MG63 (cell line): Measurements from ENCODE around the gene PEAK1. TPM values are rescaled to one million over a fixed set of nuclear protein-coding genes. Genes with fewer than 3 reads are reported as not detected.

Experiments
- DNase-seq: peaks from one replicate; pipeline ENCODE4 v3.0.0-alpha.2; 2020
- H3K27me3 ChIP-seq: fragments of 250-450 bp; sonication (Bioruptor Pico); 2 replicates; pipeline ENCODE4 v1.5.1; 2020; ENCODE audit warnings: mild to moderate bottlenecking, moderate library complexity
- H3K36me3 ChIP-seq: fragments of 250-450 bp; sonication (Bioruptor Pico); 2 replicates; pipeline ENCODE4 v1.5.1; 2020; ENCODE audit warnings: mild to moderate bottlenecking, moderate library complexity
- H3K4me3 ChIP-seq: fragments of 250-450 bp; sonication (Bioruptor Pico); 2 replicates; pipeline ENCODE4 v1.5.1; 2020; ENCODE audit warnings: mild to moderate bottlenecking, moderate library complexity
- H3K9me3 ChIP-seq: fragments of 250-450 bp; sonication (Bioruptor Pico); 2 replicates; pipeline ENCODE4 v1.5.1; 2020; ENCODE audit warnings: mild to moderate bottlenecking, moderate library complexity
- total RNA-seq: library from RNA; depleted of rRNA; stranded (reverse); fragments of >200 nt; shearing (Covaris generic); gene quantifications from 2 replicates; pipeline ENCODE4 v1.2.3, GENCODE V29; 2014; ENCODE audit warnings: low replicate concordance

Gene PEAK1
- total RNA-seq, 1 experiment from 2014 or later = 22.3 TPM

DNA sequence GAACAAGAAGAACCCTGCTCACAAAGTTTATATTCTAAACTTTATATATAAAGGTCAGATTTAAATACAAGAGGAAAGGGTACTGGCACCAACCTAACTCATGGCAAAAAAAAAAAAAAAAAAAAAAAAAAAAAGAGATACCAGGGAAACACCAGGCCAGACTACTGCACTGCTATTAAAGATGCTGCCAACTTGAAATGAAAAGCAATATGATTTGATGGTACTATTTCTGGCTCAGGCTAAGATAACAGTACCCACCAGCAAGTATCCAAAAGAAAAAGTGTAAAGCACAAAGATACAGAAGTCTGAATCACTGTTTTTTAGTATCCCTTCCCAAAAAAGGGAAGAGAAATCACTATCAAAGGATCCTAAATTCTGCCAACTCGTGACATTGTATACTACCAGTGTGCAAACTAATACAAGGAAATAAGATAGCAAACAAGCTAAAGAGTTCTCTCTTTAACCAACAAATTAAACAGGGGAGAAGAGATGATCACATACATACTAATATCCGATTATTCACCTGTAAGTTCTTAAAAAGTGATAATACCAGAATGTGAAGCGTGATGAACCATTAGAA is 28.4 kb downstream of the PEAK1 start:
- H3K9me3 ChIP-seq = peaks cover 13% of the 10 kb centered on the region
- DNase-seq = no peak
- no peaks in the 10 kb centered on the region for H3K36me3 ChIP-seq
- no peaks in the 10 kb centered on the region for H3K27me3 ChIP-seq
- no peak overlapping the region for H3K4me3 ChIP-seq

DNA sequence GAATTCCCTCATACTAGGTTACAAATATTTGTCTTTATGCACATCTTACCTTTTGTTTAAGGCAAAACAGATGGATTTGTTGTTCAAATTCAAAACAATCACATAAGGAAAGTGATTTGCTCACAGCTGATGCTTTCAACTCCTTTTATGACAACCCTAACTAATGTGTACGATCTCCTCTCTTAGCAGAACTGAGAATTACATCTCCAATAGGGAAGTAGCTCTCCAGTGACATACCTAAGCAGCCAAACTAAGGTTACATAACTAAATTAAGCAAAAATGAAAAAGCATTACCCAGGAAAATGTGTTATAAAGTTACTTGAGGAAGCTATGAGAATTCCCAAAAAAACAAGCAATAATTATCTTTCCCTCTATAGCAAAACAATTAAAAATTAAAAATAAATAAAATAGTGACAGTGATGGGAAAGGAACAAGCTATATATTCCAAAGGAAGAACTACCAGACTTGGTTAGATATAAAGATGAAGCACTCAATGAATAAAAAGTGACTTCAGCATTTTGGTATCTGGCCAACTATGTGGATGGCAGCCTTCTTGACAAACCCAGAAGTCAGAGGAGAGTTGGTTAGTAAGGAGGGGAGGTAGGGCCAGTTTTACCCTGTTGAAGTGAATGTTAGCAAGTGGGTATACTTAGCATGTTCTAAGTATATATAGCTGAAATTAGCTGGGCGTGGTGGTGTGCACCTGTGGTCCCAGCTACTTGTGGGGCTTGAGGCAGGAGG is 32.4 kb downstream of the PEAK1 start:
- H3K9me3 ChIP-seq = no peaks in the 10 kb centered on the region
- H3K27me3 ChIP-seq = no peaks in the 10 kb centered on the region
- H3K4me3 ChIP-seq = no peak overlapping the region
- no peaks in the 10 kb centered on the region for H3K36me3 ChIP-seq
- peak; percentile 10 for DNase-seq

DNA sequence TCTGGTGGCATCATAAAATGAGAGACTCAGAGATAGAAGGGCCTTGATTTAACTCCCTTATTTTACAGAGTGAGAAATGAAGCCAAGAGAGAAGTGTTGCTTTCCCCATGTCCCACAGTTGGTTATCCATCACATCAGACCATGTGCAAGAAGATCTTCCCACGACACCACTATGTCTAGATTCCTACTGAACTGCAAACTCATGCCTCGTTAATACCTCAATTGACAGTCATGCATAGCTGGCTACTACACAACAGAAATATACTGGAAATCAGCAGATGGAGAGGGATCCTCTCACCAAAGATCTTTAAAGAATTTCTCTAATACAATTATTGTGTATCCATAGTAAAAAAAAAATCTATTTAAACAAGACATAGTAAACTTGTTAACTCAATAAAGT is 33.3 kb downstream of the PEAK1 start:
- no peak overlapping the region for H3K4me3 ChIP-seq

DNA sequence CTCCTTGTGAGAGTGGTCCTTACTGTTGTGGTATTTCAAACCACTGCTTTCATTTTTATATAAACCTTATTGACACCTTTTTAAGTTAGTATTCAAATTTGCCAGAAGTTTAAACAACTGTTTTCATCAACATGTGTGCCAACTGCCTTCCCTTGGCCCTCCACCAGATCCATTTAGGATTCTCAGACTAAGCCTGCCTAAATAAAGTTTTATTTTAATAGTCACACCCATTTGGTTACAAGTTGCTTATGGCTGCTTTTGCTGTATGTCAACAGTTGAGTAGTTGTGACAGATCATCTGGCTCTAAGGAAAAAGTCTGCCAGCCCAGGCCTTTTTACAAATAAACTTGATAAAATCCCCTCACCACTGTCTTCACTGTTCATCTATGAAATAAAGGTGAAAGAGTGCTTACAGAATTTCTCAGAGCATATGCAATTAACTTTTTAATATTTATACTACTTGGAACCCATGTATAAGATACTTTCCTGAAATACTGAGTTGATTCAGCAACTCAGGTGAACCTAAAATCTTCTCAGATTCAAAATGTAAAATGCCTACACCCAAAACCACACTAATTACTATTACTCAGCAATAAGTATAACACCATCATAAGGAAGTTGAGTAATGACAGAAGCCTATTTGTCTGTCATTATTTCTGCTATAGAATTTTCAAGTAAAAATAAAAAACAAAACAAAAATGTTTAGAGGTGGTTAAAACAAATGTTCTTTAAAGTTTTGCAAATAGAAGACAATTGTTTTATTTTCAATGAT is 35.1 kb downstream of the PEAK1 start:
- Histone ChIP-seq H3K9me3 (no peaks in the 10 kb centered on the region), H3K27me3 (no peaks in the 10 kb centered on the region), H3K36me3 (no peaks in the 10 kb centered on the region), H3K4me3 (no peak overlapping the region)
- DNase-seq = no peak

More for the DNA sequence above, 33.3 kb downstream of the PEAK1 start:
- no peak for DNase-seq
- no peaks in the 10 kb centered on the region for H3K9me3 ChIP-seq
- no peaks in the 10 kb centered on the region for H3K27me3 ChIP-seq
- H3K36me3 ChIP-seq = no peaks in the 10 kb centered on the region

DNA sequence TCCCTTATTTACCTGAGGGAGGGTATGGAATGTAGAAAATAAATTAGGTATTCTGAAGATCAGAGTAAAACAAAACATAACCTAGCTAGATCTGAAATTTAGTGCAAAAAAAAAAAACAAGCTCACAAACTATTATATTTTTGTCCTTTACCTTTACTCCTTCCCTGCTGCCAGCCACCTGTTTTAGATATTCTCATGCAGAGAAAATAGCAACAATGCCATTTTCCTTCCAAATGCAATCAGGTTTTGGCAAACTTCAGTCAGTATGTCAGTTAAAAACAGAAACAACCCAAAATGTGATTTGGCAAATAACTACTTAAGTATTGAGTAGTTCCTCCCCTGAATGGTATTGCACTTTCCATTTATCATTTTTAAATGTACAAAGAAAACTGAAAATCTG is 35.8 kb downstream of the PEAK1 start:
- H3K27me3 ChIP-seq = no peaks in the 10 kb centered on the region
- no peak for DNase-seq
- H3K9me3 ChIP-seq = no peaks in the 10 kb centered on the region
- no peak overlapping the region for H3K4me3 ChIP-seq
- H3K36me3 ChIP-seq = no peaks in the 10 kb centered on the region

DNA sequence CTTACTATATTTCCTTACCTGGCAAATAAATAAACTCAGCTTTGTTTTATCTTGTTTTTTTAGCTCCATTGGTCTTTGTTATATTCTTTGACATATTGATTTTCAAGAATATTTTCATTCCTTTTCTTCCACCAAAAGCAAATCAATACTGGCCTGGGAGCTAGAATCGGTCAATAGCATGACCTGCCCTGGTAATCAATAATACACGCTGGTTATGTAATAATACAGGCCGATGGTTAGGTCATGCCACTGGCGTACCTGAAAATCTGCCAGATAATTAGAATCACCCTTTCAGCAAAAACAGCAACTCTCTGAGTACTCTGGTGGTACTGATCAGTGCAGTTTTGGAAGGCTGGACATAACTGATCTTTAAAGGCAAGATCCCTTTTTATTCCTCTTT is 39.9 kb downstream of the PEAK1 start:
- Histone ChIP-seq H3K4me3 (no peak overlapping the region), H3K36me3 (no peaks in the 10 kb centered on the region), H3K27me3 (no peaks in the 10 kb centered on the region), H3K9me3 (no peaks in the 10 kb centered on the region)
- DNase-seq = no peak

DNA sequence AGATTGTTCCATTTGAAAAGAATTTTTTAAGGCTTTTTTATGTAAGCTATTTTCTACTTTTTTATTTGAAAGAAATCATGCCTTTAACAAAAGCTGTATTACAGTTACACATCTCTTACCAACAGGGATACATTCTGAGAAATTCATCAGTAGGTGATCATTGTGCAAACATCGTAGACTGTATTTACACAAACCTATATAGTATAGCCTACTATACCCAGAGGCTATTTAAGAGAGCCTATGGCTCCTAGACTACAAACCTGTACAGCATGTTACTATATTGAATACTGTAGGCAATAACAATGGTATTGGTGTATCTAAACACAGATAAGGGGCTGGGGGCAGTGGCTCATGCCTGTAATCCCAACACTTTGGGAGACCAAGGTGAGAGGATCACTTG is 43.1 kb downstream of the PEAK1 start:
- DNase-seq = no peak
- H3K4me3 ChIP-seq = no peak overlapping the region
- H3K36me3 ChIP-seq = no peaks in the 10 kb centered on the region
- no peaks in the 10 kb centered on the region for H3K9me3 ChIP-seq
- H3K27me3 ChIP-seq = no peaks in the 10 kb centered on the region

DNA sequence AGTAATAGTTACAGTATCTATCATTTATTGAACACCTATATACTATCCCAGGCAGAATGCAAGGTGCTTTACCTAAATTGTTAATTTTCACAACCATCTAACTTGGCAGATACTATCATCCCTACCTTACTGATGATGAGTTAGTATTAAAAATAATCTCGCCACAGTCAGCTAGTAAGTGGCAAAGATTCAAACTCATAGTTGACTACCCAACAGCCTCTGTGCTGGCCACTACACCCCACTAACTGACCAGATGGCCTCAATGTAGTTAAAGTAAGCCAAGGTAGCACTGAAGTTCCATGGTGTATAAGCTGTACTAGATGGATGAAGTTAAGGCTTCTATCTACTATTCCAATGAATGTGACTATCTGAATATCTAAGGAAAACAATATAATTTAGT is 44.8 kb downstream of the PEAK1 start:
- H3K9me3 ChIP-seq = no peaks in the 10 kb centered on the region
- DNase-seq = no peak
- no peaks in the 10 kb centered on the region for H3K36me3 ChIP-seq
- no peak overlapping the region for H3K4me3 ChIP-seq
- no peaks in the 10 kb centered on the region for H3K27me3 ChIP-seq

DNA sequence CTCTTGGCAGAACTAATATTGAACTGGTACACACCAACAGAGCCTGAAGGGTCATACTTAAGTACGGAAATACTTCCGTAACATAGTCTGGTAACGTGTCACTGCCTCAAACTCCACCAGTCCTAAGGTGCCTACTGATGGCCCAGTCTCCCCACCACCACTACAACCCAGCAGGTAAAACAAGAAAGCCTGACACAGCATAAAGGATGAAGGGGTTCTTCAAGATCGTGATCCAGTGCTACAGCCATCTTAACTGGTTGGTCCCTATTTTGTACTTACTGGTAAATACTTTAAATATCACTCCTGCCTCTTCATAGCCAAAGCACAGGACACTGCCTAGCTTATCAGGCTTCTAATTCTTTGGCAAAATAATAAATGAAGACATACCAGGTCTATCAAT is 46.5 kb downstream of the PEAK1 start:
- Histone ChIP-seq H3K27me3 (no peaks in the 10 kb centered on the region), H3K9me3 (no peaks in the 10 kb centered on the region), H3K4me3 (no peak overlapping the region), H3K36me3 (no peaks in the 10 kb centered on the region)
- no peak for DNase-seq

DNA sequence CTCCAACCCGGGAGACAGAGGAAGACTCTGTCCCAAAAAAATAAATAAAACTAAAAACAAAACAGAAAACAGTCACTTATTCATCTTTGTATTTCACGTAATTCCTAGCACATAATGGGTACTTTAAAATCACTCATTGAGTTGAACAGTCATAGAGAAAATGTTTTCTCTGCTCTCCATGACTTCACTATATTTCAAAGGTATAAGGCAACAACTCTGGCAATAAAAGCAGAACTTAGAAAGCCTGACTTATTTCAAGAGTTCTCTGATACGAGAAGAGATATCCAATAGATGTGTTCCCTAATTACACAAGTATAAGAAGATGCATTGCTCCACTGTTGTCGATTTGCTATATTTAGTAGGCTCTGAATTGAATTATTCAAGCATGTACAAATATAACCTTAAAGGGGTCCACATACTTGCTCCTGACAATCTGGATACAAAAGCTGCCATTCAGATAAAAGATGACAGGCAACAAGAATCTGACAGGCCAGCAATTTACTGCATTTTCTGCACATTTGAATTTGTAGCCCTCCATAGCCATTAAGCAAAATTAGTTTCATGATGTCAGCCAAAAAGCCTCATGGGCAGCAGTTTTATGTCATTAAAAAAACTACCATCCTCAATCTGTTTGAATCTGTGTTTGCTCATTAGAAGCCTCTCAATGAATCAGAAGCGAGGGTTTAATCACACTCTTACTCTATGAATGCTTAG is 47.9 kb downstream of the PEAK1 start:
- H3K4me3 ChIP-seq = no peak overlapping the region
- no peak for DNase-seq

DNA sequence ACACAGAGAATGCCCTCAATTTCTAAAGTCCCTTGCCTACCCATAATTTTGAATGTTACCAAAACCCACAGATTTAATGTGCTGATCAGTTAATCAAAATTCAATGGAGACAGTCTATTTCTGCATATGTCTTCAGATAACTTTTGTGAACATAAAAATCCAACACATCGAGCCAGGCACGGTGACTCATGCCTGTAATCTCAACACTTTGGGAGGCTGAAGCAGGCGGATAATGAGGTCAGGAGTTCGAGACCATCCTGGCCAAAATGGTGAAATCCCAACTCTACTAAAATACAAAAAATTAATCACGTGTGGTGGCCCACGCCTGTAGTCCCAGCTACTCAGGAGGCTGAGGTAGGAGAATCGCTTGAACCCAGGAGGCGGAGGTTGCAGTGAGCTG is 49.3 kb downstream of the PEAK1 start:
- peak; percentile 24 for DNase-seq
- H3K27me3 ChIP-seq = no peaks in the 10 kb centered on the region
- no peaks in the 10 kb centered on the region for H3K36me3 ChIP-seq
- no peaks in the 10 kb centered on the region for H3K9me3 ChIP-seq
- H3K4me3 ChIP-seq = no peak overlapping the region

More for the DNA sequence above, 47.9 kb downstream of the PEAK1 start:
- no peaks in the 10 kb centered on the region for H3K36me3 ChIP-seq
- H3K9me3 ChIP-seq = no peaks in the 10 kb centered on the region
- H3K27me3 ChIP-seq = no peaks in the 10 kb centered on the region

DNA sequence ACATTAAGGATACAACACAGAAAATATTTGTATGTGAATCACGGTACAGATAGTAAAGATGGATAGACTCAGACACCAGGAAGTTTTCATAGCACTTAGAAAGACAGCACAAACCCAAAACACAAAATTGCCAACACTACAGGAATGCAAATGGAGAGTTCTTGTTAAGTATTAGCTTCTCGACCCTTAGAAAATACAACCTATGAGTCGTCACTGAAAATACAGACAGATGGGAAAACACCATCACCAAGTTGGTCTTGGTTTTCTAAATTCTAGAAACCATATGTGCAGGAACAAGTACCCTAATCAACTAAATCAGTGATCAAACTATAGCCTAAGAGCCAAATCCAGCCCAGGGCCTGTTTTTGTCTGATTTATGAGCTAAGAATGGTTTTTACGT is 50.7 kb downstream of the PEAK1 start:
- no peak for DNase-seq
- H3K27me3 ChIP-seq = no peaks in the 10 kb centered on the region
- no peaks in the 10 kb centered on the region for H3K9me3 ChIP-seq
- H3K4me3 ChIP-seq = no peak overlapping the region
- H3K36me3 ChIP-seq = peaks cover 2% of the 10 kb centered on the region; the same call in 1 of the 2 replicates

DNA sequence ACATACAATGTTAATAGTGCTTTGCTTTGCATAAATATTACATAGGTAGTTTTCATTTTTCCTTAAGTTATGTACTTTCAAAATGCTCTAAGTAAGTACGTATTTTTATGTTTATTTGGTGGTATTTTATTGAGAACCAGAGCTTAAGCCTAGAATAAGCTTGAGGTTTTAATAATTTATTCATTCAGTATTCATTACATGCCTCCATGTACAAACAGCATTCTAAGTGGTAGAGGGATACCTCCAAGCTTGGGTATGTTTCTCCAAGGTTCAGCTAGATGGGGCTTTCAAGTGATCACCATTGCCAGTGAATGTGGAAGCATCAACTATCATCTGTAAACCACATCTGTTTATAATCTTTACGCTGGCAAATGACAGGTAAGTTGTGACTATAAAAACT is 52.3 kb downstream of the PEAK1 start:
- no peak for DNase-seq
- H3K27me3 ChIP-seq = no peaks in the 10 kb centered on the region
- no peak overlapping the region for H3K4me3 ChIP-seq
- peaks cover 11% of the 10 kb centered on the region for H3K36me3 ChIP-seq
- no peaks in the 10 kb centered on the region for H3K9me3 ChIP-seq

DNA sequence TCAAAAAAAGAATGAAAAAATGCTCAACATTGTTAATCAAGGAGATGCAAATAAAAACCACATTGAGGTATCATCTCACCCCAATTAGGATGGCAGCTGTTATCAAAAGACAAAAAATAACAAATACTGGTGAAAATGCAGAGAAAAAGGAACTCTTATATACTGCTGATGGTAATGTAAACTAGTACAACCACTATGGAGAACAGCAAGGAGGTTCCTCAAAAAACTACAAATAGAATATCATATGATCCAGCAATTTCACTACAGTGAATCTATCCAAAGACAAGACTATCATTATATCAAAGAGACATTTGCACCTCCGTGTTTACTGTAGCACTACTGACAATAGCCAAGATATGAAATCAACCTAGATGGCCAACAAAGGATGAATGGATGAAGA is 58.4 kb downstream of the PEAK1 start:
- Histone ChIP-seq H3K27me3 (no peaks in the 10 kb centered on the region), H3K36me3 (peaks cover 11% of the 10 kb centered on the region), H3K9me3 (no peaks in the 10 kb centered on the region), H3K4me3 (no peak overlapping the region)
- DNase-seq = no peak

DNA sequence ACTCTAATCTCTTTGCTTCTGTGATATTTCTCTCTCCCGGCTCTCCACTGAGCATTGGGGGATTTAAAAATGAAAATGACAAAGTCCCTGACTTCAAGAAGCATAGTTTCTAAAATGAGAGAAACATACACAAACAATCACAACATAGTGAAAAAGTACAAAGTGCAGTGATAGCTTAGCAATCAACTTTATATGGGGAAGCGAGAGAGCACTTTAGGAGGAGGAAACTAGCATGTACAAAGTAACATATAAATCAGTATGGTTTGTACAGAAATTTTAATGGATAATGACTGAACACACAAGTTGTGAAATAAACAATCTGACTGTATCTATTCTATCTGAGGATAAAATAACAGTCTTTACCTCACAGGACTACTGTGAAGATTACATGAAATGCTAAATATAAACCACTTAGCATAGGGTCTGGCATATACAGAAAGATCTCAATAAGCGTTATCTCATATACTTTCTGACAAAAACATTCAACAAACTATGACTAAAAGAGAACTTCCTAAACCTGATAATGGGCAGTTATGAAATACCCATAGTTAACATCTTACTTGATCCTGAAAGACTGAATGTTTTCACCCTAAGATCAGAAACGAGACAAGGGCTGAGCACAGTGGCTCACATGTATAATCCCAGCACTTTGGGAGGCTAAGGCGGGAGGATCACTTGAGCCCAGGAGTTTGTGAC is 61.2 kb downstream of the PEAK1 start:
- DNase-seq = no peak
- no peaks in the 10 kb centered on the region for H3K9me3 ChIP-seq
- no peaks in the 10 kb centered on the region for H3K27me3 ChIP-seq
- H3K36me3 ChIP-seq = peaks cover 8% of the 10 kb centered on the region
- H3K4me3 ChIP-seq = no peak overlapping the region

DNA sequence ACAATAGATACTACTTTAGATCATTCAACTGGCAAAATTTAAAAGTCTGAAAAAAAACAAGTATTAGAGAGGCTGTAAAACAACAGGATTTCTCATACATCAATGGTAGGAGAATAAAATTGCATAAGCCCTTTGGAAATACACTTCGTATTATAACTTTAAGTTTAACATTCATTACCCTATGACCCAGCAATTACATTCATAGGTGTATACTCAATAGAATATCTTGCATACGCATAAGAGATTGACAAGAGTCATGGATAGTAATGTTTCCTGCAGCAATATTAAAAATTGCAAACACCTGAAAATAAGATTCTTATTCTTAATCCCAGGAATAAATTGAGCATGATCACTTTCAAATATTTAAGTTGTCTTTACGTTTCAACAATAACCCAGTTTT is 63.6 kb downstream of the PEAK1 start:
- no peak for DNase-seq
- Histone ChIP-seq H3K27me3 (no peaks in the 10 kb centered on the region), H3K4me3 (no peak overlapping the region), H3K9me3 (no peaks in the 10 kb centered on the region), H3K36me3 (peaks cover 10% of the 10 kb centered on the region)

DNA sequence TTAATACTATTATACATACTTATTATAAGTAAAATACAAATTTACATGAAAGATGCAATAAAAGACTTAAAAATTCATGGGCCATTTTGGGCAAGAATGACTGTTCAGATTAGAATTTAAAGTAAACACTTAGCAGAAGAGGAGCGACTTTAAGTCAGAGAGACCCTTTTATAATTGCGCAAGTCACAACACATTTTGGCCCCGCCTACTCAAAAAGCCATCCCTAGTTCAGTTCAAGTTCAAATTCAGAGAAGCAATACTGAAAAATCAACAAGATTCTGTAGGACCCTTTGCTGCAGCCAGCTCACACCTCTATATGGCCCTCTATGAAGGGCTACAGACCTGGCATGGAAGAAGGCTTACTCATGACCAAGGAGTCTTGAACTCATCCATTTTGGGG is 64.6 kb downstream of the PEAK1 start:
- Histone ChIP-seq H3K4me3 (no peak overlapping the region), H3K9me3 (no peaks in the 10 kb centered on the region), H3K36me3 (peaks cover 10% of the 10 kb centered on the region), H3K27me3 (no peaks in the 10 kb centered on the region)
- no peak for DNase-seq
